Transverse colon (tissue), 3 donors: ENCODE data around the gene PRADC1.

Experiments
- CTCF ChIP-seq, 5 experiments: fragments of 200-600 bp in 3 of 5; fragments of 450-650 bp in 2 of 5; sonication (generic) in 3 of 5; IDR thresholded peaks; 1 replicate in 2 of 5; 2 replicates in 3 of 5; pipeline ENCODE4 v1.5.1; 2016 to 2017; ENCODE audit warnings: antibody characterized with exemption in 5 of 5, inconsistent platforms in 3 of 5, mild to moderate bottlenecking in 2 of 5, moderate library complexity in 1 of 5
- POLR2A ChIP-seq: fragments of 450-650 bp; IDR thresholded peaks from one replicate; pipeline ENCODE4 v1.6.1; 2016; ENCODE audit warnings: antibody characterized with exemption, mild to moderate bottlenecking, moderate library complexity

- TF ChIP-seq CTCF (IDR thresholded peaks at IDR 0.05) (no peak), POLR2A (no peak)
Observed at GRCh38 chr2:73205611-73206010, 27.4 kb downstream of the PRADC1 start.
